ENCODE results near the gene NFIC.

DNA sequence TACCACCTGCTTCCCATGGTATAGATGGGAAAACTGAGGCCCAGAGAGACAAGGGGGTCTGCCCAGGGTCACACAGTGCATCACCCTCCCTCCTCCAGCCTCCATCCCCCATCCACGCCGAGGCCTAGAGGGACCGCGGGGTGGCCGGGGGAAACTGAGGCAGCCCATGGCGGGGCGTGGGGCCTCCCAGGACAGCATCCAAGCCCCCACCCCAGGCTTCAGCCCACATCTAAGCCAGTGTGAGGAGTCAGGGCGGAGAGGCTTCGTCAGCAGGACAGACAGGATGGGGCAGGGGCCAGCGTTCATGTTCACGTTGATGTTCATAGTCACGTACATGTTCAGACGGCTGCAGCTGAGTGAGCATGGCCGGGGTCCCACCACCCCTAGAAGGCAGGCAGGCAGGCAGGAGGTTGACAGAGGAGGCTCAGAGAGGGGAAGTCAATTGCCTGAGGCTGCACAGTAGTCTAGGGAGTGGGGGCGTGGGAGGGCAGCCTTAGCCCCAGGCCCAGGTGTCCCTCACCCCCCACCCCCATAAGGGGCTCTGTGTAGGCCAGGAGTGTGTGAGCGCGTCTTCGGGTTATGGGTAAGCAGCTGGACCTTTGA is 90.6 kb downstream of the NFIC start:
- TF ChIP-seq, protein P1, sequence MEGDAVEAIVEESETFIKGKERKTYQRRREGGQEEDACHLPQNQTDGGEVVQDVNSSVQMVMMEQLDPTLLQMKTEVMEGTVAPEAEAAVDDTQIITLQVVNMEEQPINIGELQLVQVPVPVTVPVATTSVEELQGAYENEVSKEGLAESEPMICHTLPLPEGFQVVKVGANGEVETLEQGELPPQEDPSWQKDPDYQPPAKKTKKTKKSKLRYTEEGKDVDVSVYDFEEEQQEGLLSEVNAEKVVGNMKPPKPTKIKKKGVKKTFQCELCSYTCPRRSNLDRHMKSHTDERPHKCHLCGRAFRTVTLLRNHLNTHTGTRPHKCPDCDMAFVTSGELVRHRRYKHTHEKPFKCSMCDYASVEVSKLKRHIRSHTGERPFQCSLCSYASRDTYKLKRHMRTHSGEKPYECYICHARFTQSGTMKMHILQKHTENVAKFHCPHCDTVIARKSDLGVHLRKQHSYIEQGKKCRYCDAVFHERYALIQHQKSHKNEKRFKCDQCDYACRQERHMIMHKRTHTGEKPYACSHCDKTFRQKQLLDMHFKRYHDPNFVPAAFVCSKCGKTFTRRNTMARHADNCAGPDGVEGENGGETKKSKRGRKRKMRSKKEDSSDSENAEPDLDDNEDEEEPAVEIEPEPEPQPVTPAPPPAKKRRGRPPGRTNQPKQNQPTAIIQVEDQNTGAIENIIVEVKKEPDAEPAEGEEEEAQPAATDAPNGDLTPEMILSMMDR (IDR thresholded peaks at IDR 0.05; ENCODE audit: poor library complexity, severe bottlenecking) = no peak
- TF ChIP-seq POLR2AphosphoS5 (IDR thresholded peaks at IDR 0.05) (no peak), EZH2 (IDR thresholded peaks at IDR 0.05; ENCODE audit: borderline replicate concordance, insufficient read depth, low read length, poor library complexity, severe bottlenecking) (no peak), EP300 (conservative IDR thresholded peaks at IDR 0.05; ENCODE audit: poor library complexity, severe bottlenecking) (no peak), RAD21 (conservative IDR thresholded peaks at IDR 0.05) (no peak), SMC3 (conservative IDR thresholded peaks at IDR 0.05; ENCODE audit: poor library complexity) (no peak), MXI1 (conservative IDR thresholded peaks at IDR 0.05; ENCODE audit: poor library complexity, severe bottlenecking) (no peak), TAF1 (IDR thresholded peaks at IDR 0.05; ENCODE audit: low read depth) (no peak)
- TF ChIP-seq, protein P2, sequence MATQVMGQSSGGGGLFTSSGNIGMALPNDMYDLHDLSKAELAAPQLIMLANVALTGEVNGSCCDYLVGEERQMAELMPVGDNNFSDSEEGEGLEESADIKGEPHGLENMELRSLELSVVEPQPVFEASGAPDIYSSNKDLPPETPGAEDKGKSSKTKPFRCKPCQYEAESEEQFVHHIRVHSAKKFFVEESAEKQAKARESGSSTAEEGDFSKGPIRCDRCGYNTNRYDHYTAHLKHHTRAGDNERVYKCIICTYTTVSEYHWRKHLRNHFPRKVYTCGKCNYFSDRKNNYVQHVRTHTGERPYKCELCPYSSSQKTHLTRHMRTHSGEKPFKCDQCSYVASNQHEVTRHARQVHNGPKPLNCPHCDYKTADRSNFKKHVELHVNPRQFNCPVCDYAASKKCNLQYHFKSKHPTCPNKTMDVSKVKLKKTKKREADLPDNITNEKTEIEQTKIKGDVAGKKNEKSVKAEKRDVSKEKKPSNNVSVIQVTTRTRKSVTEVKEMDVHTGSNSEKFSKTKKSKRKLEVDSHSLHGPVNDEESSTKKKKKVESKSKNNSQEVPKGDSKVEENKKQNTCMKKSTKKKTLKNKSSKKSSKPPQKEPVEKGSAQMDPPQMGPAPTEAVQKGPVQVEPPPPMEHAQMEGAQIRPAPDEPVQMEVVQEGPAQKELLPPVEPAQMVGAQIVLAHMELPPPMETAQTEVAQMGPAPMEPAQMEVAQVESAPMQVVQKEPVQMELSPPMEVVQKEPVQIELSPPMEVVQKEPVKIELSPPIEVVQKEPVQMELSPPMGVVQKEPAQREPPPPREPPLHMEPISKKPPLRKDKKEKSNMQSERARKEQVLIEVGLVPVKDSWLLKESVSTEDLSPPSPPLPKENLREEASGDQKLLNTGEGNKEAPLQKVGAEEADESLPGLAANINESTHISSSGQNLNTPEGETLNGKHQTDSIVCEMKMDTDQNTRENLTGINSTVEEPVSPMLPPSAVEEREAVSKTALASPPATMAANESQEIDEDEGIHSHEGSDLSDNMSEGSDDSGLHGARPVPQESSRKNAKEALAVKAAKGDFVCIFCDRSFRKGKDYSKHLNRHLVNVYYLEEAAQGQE (IDR thresholded peaks at IDR 0.05; ENCODE audit: borderline replicate concordance) = no peak
